Muscle layer of colon (tissue), 2 donors: ENCODE measurements around the gene ARHGEF11.

Experiments used
- H3K27ac ChIP-seq: one replicate; pipeline ENCODE4 v1.7.0; 2013; ENCODE audit warnings: low read depth, mild to moderate bottlenecking, low read length, moderate library complexity
- H3K27me3 ChIP-seq, 2 donors: one replicate each; pipeline ENCODE4 v1.7.0; 2013; ENCODE audit warnings: low read length in 2 of 2, mild to moderate bottlenecking in 2 of 2; ENCODE audit not compliant: insufficient read depth in 2 of 2, control insufficient read depth in 1 of 2
- H3K36me3 ChIP-seq: one replicate; pipeline ENCODE4 v1.7.0; 2013; ENCODE audit warnings: mild to moderate bottlenecking, low read length; ENCODE audit not compliant: insufficient read depth
- H3K4me1 ChIP-seq: one replicate; pipeline ENCODE4 v1.7.0; 2013; ENCODE audit warnings: mild to moderate bottlenecking, low read length; ENCODE audit not compliant: insufficient read depth
- H3K4me3 ChIP-seq, 2 donors: one replicate each; pipeline ENCODE4 v1.7.0; 2013; ENCODE audit warnings: low read length in 2 of 2, low read depth in 1 of 2, mild to moderate bottlenecking in 1 of 2, moderate library complexity in 1 of 2
- H3K9ac ChIP-seq: one replicate; pipeline ENCODE4 v1.7.0; 2013; ENCODE audit warnings: low read length
- H3K9me3 ChIP-seq: one replicate; pipeline ENCODE4 v1.7.0; 2013; ENCODE audit warnings: mild to moderate bottlenecking, low read length
- donor health status: abdominal sarcoma.
- donor health status: Adenocarcinoma of cecum.

The ARHGEF11 gene

DNA sequence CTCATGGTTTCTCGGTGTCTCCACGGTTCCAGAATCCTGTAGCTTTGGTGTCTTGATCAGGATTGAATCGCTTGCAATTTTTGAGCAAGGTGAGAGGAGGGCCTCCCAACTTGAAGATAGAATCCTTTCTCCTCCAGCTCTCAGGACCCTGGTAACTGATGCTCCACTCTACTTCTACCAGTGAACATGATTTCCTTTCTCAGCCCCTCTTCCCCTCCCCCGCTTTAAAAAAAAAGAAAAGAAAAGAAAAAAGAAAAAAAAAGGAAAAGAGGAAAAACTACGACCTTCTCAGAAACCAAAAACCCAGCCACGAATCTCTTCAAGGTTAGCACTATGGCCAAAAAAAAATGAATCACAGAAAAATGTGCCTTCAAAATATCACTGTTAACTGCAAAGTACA is 1.2 kb downstream of the ARHGEF11 start:
- Histone ChIP-seq H3K27ac (no peak overlapping the region), H3K36me3 (no peaks in the 10 kb centered on the region), H3K9ac (peak overlapping the region; percentile 80), H3K9me3 (no peaks in the 10 kb centered on the region), H3K4me1 (peaks cover 32% of the 10 kb centered on the region), H3K4me3 (peak overlapping the region; percentile 80 to 81), H3K27me3 (no peaks in the 10 kb centered on the region)

DNA sequence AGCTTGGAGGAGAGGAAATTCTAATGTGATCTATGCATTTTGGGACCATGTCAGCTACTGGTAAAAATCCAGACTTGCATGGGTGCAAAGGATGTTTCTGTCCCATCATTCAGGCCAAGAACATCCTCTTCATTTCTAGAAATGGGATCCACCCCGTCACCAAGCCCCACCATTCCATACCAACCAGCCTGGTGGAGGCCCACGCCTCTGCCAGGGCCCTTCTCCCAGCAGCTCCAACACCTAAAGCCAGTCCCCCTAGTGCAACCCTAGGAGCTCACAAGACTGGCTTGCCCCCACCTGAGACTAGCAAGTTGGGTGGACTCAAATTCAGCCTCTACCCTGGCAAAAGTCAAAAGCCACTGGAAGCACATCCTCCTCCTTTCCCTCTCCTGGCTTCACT is 1.9 kb downstream of the ARHGEF11 start:
- H3K36me3 ChIP-seq: no peaks in the 10 kb centered on the region
- no peaks in the 10 kb centered on the region for H3K9me3 ChIP-seq
- no peak overlapping the region for H3K27ac ChIP-seq
- H3K4me1 ChIP-seq: peaks cover 32% of the 10 kb centered on the region
- no peaks in the 10 kb centered on the region for H3K27me3 ChIP-seq
- H3K4me3 ChIP-seq: peak overlapping the region in 1 of 2 donors; percentile 80
- H3K9ac ChIP-seq: no peak overlapping the region

DNA sequence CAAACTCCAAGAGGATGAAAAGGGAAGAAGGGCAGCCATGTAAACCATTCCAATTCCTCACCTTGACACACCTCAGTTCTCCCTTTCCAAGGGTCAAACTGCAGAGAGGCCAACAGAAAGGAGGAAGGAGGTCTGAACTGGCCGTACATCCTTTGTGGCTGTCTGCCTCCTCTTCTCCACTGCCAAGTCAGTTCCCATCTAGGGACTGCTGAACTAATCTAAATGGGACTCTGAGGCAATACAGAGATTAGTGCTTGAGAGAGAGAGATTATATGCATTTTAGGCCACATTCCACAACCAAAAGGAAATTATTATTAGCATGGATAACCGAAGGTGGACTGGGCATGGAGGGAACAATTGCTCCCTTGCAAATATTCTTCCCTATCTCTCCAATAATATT is 2.7 kb downstream of the ARHGEF11 start:
- Histone ChIP-seq H3K4me1 (peaks cover 32% of the 10 kb centered on the region), H3K9me3 (no peaks in the 10 kb centered on the region), H3K4me3 (peak overlapping the region in 1 of 2 donors; percentile 80), H3K9ac (no peak overlapping the region), H3K36me3 (no peaks in the 10 kb centered on the region), H3K27me3 (no peaks in the 10 kb centered on the region), H3K27ac (no peak overlapping the region)

DNA sequence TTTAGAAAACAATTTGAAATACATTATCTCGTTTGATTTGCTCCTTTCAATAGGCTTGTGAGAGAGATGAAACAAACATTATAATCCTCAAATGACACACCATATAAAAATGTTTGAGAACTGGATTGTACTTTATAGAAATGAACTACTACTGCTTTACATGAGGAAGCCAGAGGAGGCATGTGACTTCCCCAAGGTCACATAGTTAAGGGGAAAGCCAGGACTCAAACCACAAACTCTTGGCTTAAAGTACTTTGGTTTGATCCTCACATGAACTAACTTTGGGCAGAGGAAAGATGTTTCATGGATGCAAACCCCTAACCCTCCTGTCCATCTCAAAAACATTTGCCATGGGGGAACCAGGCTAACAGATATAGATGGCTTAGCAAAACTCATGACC is 4.7 kb downstream of the ARHGEF11 start:
- Histone ChIP-seq H3K4me3 (no peak overlapping the region), H3K4me1 (peaks cover 32% of the 10 kb centered on the region), H3K9me3 (no peaks in the 10 kb centered on the region), H3K27ac (no peak overlapping the region), H3K9ac (no peak overlapping the region), H3K27me3 (no peaks in the 10 kb centered on the region), H3K36me3 (no peaks in the 10 kb centered on the region)

DNA sequence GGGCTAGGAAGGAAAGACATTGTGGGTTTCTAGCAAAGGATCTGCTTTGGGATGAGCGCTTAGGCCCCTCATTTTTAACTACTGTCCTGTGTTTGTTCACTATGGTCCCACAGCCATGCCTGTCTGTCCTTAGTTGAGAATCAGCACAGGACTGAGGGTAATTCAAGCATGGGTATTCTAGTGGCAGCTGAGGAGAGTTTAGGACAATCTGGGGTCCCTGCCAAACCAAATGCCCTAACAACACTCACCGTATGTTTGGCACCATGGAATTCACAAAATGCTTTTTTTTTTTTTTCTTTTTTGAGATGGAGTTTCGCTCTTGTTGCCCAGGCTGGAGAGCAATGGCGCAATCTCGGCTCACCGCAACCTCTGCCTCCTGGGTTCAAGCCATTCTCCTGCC is 10.4 kb downstream of the ARHGEF11 start:
- Histone ChIP-seq H3K27ac (no peak overlapping the region), H3K27me3 (no peaks in the 10 kb centered on the region), H3K9ac (no peak overlapping the region), H3K36me3 (no peaks in the 10 kb centered on the region), H3K4me1 (no peaks in the 10 kb centered on the region), H3K4me3 (no peak overlapping the region), H3K9me3 (no peaks in the 10 kb centered on the region)

DNA sequence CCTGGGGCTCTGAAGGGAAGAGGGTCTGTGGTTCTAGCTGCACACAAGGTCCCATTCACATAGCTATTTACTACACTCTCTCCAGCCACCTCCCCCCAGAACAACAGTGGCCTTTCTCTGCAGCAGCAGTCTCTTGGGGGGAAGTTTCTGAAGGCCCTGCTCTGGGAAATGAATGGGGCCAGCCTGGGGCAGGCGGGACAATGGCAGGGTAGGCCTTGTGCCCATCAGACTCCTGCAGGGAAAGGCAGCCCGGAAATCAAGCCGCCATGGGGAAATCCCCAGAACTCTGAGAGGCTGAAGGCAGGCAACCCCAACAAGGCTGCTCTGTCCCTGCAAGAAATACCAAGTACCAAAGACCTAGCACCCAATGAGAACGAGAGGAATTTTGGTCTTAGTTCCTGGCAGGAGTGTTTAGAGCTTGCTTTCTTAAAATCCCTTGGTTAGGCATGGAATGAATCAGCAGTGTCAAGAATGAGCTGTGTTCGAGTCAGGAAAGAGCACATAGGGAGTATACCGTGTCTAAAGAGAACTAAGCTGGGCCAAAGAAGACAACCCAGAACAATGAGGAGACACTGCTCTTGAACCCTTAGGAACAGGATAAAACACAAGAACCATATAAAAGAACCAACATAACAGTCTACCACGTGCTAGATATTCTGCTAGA is 11.3 kb downstream of the ARHGEF11 start:
- no peak overlapping the region for H3K9ac ChIP-seq
- H3K36me3 ChIP-seq: no peaks in the 10 kb centered on the region
- H3K9me3 ChIP-seq: no peaks in the 10 kb centered on the region
- no peak overlapping the region for H3K4me3 ChIP-seq
- H3K4me1 ChIP-seq: no peaks in the 10 kb centered on the region
- H3K27ac ChIP-seq: no peak overlapping the region
- no peaks in the 10 kb centered on the region for H3K27me3 ChIP-seq

DNA sequence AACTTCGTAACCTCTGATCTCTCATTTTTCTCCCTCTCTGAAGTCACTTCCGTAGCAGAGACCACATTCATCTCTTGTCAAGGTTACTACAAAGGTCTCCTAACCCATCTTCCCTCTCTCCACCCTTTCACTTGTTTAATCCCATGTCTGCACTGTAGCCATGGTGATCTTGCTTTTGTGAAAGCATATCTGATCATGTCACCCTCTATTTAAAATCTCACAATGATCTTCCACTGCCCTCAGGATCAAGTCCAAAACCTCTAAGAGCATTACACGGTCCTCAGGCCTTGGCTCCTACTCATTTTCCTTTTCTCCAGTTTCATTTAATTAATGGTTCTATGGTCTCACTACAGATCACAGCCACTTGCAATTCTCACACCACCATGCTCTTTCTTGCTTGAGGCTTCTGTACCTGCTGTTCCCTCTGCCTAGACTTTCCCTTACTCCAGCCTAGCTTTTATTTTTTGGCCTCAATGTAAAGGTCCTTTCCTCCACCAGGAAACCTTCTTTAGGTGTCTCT is 12.1 kb downstream of the ARHGEF11 start:
- Histone ChIP-seq H3K9me3 (no peaks in the 10 kb centered on the region), H3K27ac (no peak overlapping the region), H3K36me3 (no peaks in the 10 kb centered on the region), H3K27me3 (no peaks in the 10 kb centered on the region), H3K4me1 (no peaks in the 10 kb centered on the region), H3K4me3 (no peak overlapping the region), H3K9ac (no peak overlapping the region)

DNA sequence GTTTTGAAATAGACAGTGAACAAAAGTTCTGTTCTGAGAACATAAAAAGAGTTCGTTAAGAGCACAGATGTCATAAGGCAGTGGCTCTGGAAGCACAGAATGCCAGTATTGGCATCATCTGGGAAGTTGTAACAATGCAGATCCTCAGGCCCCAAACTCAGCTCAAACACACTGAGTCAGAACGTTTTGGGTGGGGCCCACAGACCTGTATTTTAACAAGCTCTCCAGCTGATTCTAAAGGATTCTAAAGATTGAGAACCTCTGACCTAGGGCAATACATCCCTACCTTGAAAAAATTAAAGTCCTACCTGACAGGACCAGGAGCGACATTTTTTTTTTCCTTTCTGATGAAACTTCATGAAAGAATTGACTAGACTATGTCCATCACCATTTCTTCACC is 13.2 kb downstream of the ARHGEF11 start:
- Histone ChIP-seq H3K4me1 (no peaks in the 10 kb centered on the region), H3K4me3 (no peak overlapping the region), H3K27ac (no peak overlapping the region), H3K9me3 (no peaks in the 10 kb centered on the region), H3K36me3 (no peaks in the 10 kb centered on the region), H3K9ac (no peak overlapping the region), H3K27me3 (no peaks in the 10 kb centered on the region)

DNA sequence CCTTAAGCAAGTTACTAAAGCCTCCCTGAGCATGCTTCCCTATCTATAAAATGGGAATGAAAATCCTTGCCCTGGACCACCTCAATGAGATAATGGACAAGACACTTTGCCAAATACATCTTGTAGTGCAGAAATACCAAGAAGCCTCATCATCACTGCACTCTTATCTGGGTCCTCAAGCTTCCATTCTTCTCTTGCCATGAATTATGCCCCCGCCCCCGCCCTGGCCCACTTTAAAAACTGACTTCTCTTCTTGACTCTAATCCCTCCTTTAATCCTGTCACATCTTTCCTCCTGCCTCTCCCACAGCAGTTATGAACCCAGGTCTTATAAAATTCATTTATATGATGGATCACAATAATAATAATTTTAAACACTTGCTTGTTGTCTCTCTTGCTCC is 14.8 kb downstream of the ARHGEF11 start:
- no peak overlapping the region for H3K9ac ChIP-seq
- H3K36me3 ChIP-seq: no peaks in the 10 kb centered on the region
- no peaks in the 10 kb centered on the region for H3K9me3 ChIP-seq

DNA sequence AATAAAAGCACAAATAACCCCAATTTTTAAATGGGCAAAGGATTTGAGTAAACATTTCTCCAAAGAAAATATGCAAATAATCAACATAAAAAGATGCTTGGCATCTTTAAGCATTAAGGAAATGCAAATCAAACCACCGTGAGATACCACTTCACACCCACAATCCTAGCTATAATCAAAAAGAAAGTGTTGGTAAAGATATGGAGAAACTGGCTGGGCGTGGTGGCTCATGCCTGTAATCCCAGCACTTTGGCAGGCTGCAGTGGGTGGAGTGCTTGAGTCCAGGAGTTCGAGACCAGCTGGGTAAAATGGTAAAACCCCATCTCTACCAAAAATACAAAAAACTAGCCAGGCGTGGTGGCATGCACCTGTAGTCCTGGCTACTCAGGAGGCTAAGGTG is 16.9 kb downstream of the ARHGEF11 start:
- H3K36me3 ChIP-seq: peaks cover 6% of the 10 kb centered on the region
- no peaks in the 10 kb centered on the region for H3K27me3 ChIP-seq
- no peaks in the 10 kb centered on the region for H3K9me3 ChIP-seq
- no peak overlapping the region for H3K4me3 ChIP-seq
- H3K4me1 ChIP-seq: peaks cover 21% of the 10 kb centered on the region
- H3K27ac ChIP-seq: no peak overlapping the region
- no peak overlapping the region for H3K9ac ChIP-seq

More for the DNA sequence above, 14.8 kb downstream of the ARHGEF11 start:
- Histone ChIP-seq H3K27me3 (no peaks in the 10 kb centered on the region), H3K4me1 (peaks cover 11% of the 10 kb centered on the region), H3K27ac (no peak overlapping the region), H3K4me3 (no peak overlapping the region)

DNA sequence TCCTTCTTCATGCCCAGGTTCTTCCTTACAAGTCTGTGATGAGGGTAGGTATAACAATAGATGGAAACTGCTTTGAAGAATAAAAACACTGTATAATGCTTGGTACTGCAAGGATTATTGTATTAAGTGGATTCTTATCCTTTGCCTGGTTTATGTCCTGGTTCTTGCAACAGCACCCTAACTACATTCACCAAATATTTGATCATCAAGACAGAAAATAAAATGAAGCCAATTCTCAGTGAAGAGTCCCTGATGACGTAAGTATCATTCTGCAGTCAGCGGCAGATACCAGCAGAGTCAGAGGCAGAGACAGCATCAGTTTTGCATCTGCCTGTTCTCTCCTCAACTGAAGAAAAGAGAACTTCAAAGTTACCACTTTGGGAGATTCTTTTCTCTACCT is 19.7 kb downstream of the ARHGEF11 start:
- Histone ChIP-seq H3K27ac (no peak overlapping the region), H3K27me3 (no peaks in the 10 kb centered on the region), H3K4me3 (no peak overlapping the region), H3K9me3 (peaks cover 4% of the 10 kb centered on the region), H3K4me1 (peaks cover 21% of the 10 kb centered on the region), H3K36me3 (peaks cover 6% of the 10 kb centered on the region), H3K9ac (no peak overlapping the region)

DNA sequence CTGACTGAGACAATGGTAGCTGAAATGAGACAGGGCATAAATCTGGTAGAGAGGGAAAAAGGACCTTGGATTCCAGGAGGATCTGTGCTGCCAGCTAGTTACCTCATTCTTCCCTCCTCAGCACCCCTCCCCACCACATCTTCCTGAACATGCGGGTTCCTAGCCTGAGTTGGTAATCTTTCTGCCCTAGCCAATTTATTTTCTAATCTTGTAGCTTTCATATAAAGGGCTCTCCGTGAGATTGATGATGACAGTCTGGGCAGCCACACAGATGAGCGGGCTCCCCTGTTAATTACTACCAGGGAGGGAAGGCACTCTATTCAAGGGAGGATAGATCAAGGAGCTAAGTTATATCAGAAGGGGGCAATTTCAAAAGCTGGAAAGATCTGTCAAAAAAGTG is 20.2 kb downstream of the ARHGEF11 start:
- Histone ChIP-seq H3K36me3 (peaks cover 6% of the 10 kb centered on the region), H3K4me1 (peaks cover 21% of the 10 kb centered on the region), H3K9ac (no peak overlapping the region), H3K4me3 (no peak overlapping the region), H3K9me3 (peaks cover 4% of the 10 kb centered on the region), H3K27ac (no peak overlapping the region), H3K27me3 (no peaks in the 10 kb centered on the region)
